HG02623 (cell line): ENCODE results near the gene CA10.

Experiments used
- ATAC-seq: cut with Tn5 transposase; IDR thresholded peaks from one replicate; pipeline ENCODE4 v1.9.1; 2021; ENCODE audit warnings: moderate library complexity; ENCODE audit not compliant: unreplicated experiment

The CA10 gene

DNA sequence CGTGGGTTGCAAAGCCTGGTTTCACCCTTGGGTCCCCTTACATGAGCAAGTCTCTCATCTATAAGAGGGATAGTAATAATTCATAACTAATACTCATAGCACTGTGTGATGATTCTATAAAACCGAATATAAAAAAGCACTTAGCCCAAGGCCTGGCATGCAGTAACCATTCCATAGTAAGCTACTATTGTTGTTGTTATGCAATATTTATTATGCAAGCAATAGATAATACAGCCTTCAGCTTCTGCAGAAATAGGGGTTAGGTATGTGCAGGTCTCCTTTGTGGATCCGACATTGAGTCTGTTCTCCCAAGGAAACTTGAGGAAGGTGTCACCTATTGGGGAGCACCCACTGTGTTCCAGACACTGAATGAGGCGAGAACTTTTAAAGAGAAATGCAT lies 497.1 kb downstream of the CA10 start:
- ATAC-seq: no peak

DNA sequence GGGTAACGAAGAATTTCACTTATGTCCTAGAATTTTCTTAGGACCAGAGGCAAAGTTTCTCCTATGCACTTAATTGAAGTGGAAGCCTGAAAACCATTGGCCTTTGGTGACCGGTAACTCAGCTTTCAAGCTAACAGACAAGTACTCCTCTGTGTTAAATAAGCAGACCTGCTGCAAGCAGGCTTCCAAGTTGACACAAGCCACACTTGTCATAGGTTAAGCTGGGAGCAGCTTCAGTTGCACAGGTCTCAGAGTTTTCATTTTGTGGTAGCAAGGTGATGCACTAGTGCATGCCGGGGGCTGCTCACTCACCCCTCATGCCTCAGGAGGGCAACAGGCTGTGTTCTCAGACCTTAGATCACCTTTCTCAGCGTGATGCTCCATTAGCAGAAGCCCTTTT lies 498.2 kb downstream of the CA10 start:
- no peak for ATAC-seq

DNA sequence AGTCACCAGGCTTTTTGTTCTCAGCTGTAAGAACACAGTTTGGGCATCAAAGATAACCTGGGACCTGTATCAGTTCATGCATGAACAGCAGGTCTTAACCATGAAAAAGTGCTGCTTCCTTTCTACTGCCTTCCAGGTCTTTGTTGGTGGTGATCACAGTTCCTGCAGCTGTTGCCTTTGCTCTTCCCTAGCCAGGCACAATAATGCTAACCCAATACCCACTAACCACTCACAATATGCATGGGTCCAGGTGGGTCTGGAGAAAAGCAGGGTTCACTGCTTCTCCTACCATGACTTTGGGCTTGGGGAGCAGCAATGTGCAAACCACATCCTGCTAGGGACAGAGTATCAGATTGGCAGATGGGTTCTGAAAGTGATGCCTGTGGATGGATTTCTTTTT lies 501.3 kb downstream of the CA10 start:
- no peak for ATAC-seq

DNA sequence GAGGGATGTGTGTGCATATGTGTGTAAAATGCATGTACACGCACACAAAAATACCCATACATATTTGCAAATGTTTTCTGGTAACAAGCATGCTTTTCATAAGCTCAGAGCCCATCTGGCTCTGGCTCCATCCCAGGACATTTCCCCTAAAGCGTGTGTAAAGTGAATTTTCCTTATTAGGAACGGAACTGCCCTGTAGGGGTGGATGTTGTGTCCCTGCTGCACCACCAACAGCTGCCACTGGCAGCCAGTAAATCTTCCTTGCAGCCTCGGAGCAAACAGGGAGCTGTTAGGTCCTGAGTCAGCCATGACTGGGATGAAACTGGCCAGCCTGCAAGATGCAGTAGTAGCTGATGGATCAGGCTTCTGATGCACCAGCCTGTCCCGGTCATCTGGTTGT lies 504.6 kb downstream of the CA10 start:
- ATAC-seq: no peak

DNA sequence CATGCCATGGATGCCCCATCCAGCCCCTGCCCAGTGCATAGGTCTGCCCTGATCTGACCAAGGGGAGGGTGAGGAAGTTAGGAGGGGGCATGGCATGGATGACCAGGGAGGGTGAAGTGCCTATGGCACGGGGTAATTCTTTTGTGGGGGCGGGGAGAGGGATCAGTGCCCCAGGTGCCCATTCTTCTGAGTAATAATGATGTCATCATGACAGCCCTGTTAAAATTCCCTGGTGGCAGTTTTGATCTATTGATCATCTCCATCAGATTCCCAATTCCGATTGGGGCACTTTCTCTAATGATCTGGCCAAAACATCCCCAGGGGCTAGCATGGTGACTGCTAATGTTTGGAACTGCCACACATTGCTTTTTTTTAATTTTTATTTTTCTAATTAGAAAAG lies 506.0 kb downstream of the CA10 start:
- no peak for ATAC-seq

DNA sequence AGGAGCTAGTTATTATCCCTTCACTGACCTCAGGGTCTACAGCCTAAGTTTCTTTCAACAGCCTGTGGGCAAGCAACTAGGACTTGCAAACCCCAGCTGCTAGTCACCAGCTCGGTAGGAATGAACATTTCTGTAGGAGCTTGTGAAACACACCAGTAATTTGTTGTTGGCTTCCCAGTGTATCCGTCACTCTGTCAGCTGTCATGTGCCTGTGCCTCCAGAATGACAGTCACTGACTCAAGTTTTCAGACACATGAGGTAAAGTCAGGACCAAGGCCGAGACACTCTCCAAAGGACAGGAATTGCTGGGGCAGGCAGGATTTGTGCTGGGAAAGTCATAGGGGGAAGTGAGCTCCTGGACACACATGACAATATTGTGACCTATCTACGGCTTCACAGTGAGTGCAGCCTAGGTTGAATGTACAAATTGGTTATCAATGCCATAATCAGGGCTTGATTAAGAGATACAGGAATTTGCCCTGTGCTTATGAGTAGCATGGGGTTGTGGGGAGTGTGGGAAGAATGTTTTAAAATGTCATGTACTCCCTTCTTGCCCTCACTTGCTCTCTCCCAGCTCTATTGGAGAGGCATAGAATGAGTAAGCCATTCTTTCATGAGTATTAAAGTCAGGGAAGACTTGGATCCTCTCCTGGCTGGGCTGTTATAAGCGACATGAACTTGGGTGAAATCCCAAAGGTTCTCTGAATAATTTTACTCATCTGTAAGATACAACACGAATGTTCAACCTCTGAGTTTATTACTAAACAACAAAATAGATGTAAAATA lies 506.8 kb downstream of the CA10 start:
- no peak for ATAC-seq

DNA sequence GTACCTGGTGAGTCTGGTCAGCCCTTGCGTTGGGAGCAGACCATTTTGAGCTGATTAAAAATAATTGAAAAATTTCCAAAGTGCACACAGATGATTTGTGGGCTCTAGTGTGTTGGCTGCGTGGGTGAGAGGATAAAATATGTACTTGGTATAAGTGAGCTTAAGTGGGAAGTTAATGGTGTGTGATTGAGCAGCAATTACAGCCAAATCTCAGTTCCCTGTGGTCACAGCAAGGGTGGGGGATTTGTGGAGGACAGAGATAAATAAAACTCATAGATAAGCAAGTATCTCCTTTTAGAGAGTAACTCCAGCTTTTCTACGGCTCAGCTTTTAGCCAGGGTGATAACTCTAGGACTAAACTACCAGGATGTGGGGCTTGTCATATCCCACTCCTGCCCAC lies 507.7 kb downstream of the CA10 start:
- no peak for ATAC-seq

DNA sequence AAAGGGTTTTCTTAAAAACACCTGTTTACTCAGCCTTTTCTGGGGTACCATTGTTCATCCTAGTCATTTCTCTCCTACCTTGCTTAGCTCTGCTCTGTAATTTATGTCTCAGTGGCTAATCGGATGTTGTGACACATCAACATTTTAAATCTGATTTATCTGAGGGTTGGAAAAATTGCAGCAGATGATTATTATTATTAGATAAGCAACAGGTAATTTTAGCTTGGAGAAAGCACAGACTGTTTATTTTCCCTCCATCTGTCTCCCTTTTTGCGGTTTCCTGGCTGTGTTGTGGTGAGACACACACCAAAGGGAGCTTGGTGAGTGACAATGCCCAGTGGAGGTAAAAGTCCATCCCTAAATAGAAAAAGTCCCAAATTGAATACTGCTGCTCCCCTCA lies 508.3 kb downstream of the CA10 start:
- no peak for ATAC-seq

DNA sequence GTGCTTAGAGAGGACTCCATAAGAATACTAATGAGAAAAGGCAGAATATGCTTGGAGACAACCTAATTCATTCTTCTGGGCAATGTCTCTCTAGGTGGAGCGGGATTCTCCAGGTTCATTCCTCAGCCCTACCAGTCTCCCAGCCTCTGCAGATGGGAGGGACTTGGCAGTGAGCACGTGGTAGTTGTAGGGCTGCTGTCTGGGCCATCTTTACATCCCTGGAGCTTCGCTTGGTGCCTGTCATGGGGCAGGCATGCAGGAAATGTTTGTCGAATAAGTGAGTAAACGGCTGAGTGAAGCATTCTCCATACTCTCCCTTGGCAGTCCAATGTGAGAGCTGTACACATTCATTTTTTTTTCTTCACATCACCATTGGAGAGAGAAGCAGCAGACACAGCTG lies 510.7 kb downstream of the CA10 start:
- no peak for ATAC-seq

DNA sequence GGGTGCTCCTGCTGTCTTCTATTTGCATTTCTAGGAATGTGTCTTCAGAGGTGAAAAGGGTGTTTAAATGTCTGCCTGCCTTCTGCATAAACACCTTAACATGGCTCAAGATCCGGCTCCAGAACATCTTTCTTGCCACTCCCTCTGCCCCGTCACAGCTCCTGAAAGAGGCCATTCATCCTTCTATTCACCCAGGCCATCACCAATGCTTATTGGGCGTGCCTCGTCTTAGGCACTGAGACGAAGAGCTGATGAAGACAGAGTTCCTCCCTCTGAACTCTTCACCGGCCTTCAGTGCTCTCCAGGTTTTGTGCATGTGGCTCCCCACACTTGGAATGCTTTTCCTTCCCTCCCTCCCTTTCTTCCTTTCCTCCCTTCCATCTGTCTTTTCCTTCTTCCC lies 511.4 kb downstream of the CA10 start:
- ATAC-seq: no peak

DNA sequence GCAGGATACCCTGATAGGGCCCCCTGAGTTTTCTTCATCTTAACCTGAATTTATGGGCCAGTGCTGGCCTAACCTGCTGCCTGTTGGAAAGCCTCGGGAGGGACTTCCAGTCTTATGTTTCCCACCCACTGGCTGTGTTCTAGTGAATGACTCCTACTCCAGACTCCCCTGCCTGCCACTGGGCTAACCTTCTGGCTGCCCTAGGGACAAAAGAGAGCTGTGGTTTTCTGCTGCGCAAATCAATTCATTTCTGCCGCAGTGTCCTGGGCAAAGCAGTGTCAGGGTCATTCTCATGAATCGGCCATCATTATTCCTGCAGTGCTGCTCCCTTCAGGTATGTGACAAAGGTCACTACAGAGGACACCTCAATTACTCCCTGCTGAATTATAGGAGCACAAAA lies 512.0 kb downstream of the CA10 start:
- no peak for ATAC-seq

DNA sequence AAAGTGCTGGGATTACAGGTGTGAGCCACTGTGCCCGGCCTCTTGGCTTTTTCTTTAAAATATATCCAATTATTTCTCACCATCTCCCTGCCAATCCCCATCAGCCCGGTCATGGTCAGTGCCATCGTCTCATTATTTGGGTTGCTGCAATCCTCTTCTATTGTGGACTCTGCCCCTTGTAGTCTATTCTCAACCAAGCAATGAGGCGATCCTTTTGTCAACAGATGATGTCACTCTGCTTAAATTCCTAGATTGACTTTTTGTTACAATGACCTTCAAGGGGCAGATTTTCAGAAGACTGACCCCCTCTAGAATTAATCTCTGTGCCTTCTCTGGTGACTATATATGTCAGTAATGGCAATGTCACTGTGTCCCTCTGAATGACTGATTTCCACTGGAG lies 513.5 kb downstream of the CA10 start:
- no peak for ATAC-seq

DNA sequence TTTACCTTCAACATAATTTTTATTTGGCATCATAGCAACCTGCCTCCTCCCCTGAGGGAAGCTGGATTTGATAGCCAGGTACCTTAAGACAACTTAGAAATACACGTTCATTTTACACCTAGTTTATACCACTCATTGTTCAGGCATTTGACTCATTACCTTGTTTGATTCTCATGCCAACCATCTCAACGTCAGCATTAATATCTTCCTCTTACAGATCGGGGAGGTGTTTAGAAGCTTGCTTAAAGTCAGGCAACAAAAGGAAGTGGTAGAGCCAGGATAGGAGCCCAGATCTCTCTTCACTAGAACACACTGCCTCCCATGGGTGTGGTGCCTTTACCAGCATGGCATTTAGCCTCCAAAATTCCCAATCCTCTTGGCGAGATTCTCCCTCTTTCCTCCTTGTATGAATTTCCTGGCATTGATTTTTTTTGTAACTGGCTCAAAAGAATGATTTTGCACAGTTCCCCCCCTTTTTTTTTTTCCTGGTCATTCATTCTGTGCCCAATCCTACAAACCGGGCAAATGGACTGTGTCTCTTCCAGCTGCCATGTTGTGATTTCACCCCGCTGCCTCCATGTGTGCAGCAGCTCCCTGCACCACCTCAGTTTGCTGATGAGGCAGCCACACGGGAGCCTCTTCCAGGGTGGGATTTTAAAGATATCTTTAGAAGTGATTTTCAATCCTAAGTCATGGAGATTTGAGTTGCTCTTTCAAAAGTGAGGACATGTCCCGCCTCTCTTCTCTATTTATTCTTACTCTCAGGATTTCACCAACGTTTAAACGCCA lies 514.6 kb downstream of the CA10 start:
- ATAC-seq: no peak

DNA sequence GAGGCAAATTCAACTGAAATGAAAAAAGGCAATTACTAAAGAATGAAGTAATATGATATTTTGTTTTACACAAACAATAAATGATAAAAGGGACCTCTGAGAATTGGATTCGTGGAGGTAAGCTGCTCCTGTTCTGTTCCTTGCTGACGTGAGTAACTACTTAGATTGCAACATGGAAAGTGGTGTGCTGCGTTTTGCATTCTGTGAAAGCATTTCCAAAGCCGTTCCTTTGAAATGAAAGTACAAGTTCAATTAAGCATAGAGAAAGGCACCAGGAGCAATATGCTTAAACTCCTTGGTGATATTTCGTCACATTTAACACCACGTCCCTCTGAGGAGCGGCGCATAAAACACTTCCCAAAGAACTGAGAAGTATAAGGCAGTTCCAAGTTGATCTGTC lies 516.5 kb downstream of the CA10 start:
- no peak for ATAC-seq

DNA sequence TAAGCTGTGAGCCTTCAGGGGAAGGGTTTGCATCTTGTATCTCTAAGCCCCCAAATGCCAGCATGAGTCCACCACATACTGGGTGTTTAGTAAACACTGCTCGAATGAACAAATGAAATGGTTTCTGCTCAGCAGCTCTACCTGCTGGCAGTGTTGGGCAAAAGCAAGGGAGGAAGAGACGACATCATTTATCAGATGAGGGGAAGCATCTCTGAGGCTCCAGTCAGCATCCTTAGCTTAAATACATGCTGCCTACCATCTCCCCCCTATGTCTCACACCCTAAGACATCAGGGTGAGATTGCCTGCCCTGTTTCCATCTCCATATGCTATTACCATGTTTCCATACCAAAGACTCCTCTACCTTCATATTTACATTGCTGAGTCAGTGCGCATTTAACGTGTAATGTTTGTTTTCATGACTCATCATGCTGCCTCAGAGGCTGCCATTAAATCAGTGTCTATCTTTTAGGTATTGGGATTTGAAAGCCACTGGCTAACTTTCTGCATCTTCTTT lies 518.3 kb downstream of the CA10 start:
- ATAC-seq: no peak

DNA sequence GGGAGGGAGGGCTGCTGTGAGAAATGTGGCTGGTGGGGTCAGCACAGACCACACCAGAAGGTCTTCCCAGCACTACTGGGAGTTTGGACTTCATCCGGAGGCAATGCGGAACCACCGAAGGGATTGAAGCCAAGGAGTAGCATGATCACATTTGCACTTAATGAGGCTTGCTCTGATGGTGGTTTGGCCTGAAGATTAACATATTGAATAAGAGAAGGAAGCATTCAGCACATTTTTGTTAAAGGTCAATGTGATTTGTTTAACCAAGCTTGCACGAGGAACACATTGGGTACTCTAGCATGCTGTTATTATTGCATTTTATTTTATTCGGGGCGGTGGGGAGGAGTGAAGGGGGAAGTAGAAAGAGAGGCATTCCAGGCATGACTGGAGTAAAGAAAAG lies 519.5 kb downstream of the CA10 start:
- no peak for ATAC-seq

DNA sequence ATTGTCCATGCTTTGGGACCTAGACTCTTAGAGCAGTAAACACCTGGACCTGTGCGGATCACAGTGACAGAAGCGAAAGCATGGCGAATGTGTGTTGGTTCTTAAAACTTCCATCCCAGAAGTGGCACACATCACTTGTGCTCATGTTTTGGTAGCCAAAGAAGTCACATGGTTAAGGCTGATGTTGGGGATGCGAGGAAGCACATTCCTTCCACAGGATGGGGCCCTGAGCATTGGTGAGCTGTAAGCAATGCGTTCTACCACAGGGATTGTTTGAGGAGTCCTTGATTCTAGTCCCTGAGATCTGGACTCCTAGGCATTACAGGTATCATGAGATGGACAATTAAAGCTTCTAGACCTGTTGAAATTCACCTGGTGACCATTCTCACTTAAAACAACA lies 522.2 kb downstream of the CA10 start:
- no peak for ATAC-seq

DNA sequence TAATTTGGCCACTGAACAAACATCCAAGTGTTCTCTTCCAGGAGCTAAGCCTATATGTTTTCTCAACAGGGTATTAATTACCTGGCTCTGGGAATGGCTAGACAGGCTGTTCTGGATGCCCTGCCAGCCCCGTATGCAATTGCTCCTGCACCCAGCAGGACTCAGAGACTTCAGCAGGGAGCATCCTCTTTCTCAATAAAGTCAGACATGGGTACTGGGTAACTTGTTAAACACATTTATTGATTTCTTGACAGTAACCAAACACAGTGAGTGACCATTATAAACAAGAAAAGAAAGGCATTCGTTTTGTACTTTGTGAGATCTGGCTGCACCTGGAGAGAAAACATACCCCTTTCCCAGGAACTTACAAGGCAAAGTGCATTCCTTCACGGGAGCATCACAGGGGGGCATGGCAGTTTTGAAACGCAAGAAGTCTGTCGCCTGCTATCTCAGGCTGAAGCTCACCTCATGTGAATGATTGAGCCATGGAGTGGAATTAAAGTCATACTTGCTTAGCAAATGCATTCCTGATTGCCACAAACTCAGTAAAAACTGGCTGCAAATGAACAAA lies 528.3 kb downstream of the CA10 start:
- ATAC-seq: no peak

DNA sequence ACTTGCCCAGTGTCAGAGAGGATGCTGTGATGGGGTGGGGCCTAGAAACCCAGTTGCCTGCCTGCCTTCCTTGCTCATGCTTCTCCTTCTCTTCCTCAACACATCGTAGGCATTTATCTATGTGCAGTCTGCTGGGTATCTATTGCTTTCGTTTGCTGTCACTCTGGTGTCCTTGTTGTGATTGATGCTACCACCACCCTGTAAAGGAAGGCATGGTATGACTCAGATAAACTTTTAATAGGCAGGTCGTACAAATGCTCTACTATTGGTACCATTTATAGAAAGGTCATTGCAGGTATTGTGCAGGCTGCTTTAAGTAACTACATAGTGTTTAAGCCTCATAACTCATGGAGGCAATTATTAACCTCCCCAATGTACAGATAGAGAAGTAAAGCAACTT lies 529.3 kb downstream of the CA10 start:
- no peak for ATAC-seq

DNA sequence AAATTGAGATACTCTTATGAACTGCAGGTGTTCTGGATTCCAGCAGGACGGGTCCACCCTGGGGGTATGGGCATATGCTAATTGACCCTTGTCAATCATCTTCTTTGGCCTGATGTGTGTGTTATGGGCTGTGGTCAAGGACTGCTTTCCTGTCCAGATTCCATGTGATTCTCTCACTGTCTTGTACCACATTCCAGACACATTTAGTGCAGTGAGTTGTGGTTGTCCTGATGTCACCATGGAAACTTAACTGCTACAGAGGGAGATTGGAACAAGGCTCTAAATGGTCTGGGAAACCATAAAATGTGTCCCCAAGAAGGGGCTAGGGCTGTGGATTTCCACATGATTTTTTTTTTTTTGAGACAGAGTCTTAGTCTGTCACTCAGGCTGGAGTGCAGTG lies 530.7 kb downstream of the CA10 start:
- no peak for ATAC-seq

DNA sequence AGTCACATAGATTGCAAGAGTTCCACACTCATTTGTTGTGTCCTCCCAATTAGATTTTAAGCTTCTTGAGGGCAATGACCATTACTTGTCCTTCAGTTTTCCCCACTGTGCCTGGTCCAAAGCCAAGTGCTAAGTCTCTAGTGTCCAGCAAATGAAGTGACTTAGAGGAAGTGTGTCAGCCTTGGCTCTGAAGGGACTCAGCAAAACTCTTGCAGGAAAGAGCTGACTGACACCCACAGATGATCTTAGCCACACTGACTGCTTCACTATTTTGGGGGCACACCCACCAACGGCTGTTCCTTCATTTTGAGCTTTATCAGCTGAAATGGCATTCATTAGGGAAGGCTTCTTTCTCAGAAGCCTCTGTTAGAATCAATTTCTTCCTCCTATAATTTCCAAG lies 540.0 kb downstream of the CA10 start:
- ATAC-seq: no peak

DNA sequence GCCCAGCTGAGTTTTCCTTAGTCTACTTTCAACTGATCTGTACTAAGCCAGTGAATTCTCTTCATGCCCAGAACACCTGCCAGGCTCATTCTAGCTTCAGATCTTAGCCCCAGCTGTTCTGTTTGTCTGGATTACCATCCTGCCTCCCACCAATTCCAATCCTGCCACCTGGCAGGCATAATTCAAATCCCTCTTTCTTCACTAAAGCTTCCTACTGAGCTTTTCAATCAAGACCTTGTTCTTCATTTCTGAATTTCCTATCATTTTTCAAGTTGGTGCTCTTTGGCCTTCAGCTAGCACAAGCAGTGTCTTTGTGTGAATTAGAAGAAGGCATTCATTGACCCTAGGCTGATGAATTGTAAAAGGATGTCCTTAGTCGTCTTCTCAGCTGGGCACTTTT lies 540.5 kb downstream of the CA10 start:
- no peak for ATAC-seq
